ENCODE measurements around the gene ASGR2.
"Not testable (repeated sequence)": the region's sequence is repeated elsewhere in the genome, so short reads cannot be mapped to it uniquely, and the experiment has no call there.

ASGR2 gene

GRCh38 chr17:7100641-7101379 lies 13.8 kb downstream of the ASGR2 start:
- not testable (repeated sequence) for DNase-seq (ENCODE audit: low read depth in 4 of 4, low spot score in 1 of 4)

- no peak for DNase-seq (ENCODE audit: low read depth in 4 of 4, low spot score in 1 of 4)
Observed at GRCh38 chr17:7098802-7099459, 15.7 kb downstream of the ASGR2 start.

GRCh38 chr17:7097940-7098339 lies 16.7 kb downstream of the ASGR2 start:
- no peak for DNase-seq (ENCODE audit: low read depth in 4 of 4, low spot score in 1 of 4)

- DNase-seq (ENCODE audit: low read depth in 4 of 4, low spot score in 1 of 4): no peak
Observed at GRCh38 chr17:7095625-7096024, 19.0 kb downstream of the ASGR2 start.

GRCh38 chr17:7094652-7095019 lies 20.0 kb downstream of the ASGR2 start:
- no peak for DNase-seq (ENCODE audit: low read depth in 4 of 4, low spot score in 1 of 4)

GRCh38 chr17:7091311-7092005 lies 23.2 kb downstream of the ASGR2 start:
- peak in 1 of 4 experiments; percentile 11 for DNase-seq (ENCODE audit: low read depth in 4 of 4, low spot score in 1 of 4)

GRCh38 chr17:7089570-7089969 lies 25.1 kb downstream of the ASGR2 start:
- DNase-seq (ENCODE audit: low read depth in 4 of 4, low spot score in 1 of 4): not testable (repeated sequence)

GRCh38 chr17:7088442-7088841 lies 26.2 kb downstream of the ASGR2 start:
- DNase-seq (ENCODE audit: low read depth in 4 of 4, low spot score in 1 of 4): not testable (repeated sequence)

- no peak for DNase-seq (ENCODE audit: low read depth in 4 of 4, low spot score in 1 of 4)
Observed at GRCh38 chr17:7084088-7084487, 30.5 kb downstream of the ASGR2 start.

- no peak for DNase-seq (ENCODE audit: low read depth in 4 of 4, low spot score in 1 of 4)
Observed at GRCh38 chr17:7083592-7083991, 31.0 kb downstream of the ASGR2 start.

GRCh38 chr17:7081341-7082062 lies 33.1 kb downstream of the ASGR2 start:
- no peak for DNase-seq (ENCODE audit: low read depth in 4 of 4, low spot score in 1 of 4)

GRCh38 chr17:7080456-7081041 lies 34.1 kb downstream of the ASGR2 start:
- DNase-seq (ENCODE audit: low read depth in 4 of 4, low spot score in 1 of 4): no peak

- no peak for DNase-seq (ENCODE audit: low read depth in 4 of 4, low spot score in 1 of 4)
Observed at GRCh38 chr17:7079581-7080455, 34.8 kb downstream of the ASGR2 start, which contains the start of gene CLEC10A. Gene CLEC10A, minus strand, starts transcription at chr17:7080251. Its CDS starts 1,439 bp downstream, at chr17:7078812.

- DNase-seq (ENCODE audit: low read depth in 4 of 4, low spot score in 1 of 4): no peak
Observed at GRCh38 chr17:7078711-7079110, 35.9 kb downstream of the ASGR2 start.

GRCh38 chr17:7077911-7078546 lies 36.6 kb downstream of the ASGR2 start:
- no peak for DNase-seq (ENCODE audit: low read depth in 4 of 4, low spot score in 1 of 4)

GRCh38 chr17:7074931-7075330 lies 39.7 kb downstream of the ASGR2 start:
- DNase-seq (ENCODE audit: low read depth in 4 of 4, low spot score in 1 of 4): no peak

GRCh38 chr17:7072406-7072805 lies 42.2 kb downstream of the ASGR2 start:
- DNase-seq (ENCODE audit: low read depth in 4 of 4, low spot score in 1 of 4): no peak

GRCh38 chr17:7070712-7071111 lies 43.9 kb downstream of the ASGR2 start:
- no peak for DNase-seq (ENCODE audit: low read depth in 4 of 4, low spot score in 1 of 4)

GRCh38 chr17:7068268-7068667 lies 46.4 kb downstream of the ASGR2 start:
- no peak for DNase-seq (ENCODE audit: low read depth in 4 of 4, low spot score in 1 of 4)

- DNase-seq (ENCODE audit: low read depth in 4 of 4, low spot score in 1 of 4): no peak
Observed at GRCh38 chr17:7067198-7067597, 47.4 kb downstream of the ASGR2 start.

All from stimulated activated CD4-positive, alpha-beta T cell treated with anti-CD3 and anti-CD28 coated beads, Interleukin-1b, Interleukin-23, amount 100 ng/mL, for 24 hours (primary cell).